Glutamatergic neuron (in vitro differentiated cells): ENCODE data around the gene SOCS4. TPM values are rescaled to one million over a fixed set of nuclear protein-coding genes. Genes with fewer than 3 reads are reported as not detected.

Experiments
- DNase-seq: peaks from one replicate; pipeline ENCODE4 v3.0.0; 2022
- H3K27ac Mint-ChIP-seq: one replicate; pipeline ENCODE4 v1.8.0; 2020; ENCODE audit warnings: mild to moderate bottlenecking, mixed read lengths, inconsistent platforms; ENCODE audit not compliant: unreplicated experiment
- H3K27me3 Mint-ChIP-seq: one replicate; pipeline ENCODE4 v1.8.0; 2020; ENCODE audit warnings: mild to moderate bottlenecking, moderate library complexity, mixed read lengths, inconsistent platforms; ENCODE audit not compliant: unreplicated experiment
- H3K36me3 Mint-ChIP-seq: one replicate; pipeline ENCODE4 v1.8.0; 2020; ENCODE audit warnings: mild to moderate bottlenecking, mixed read lengths, inconsistent platforms; ENCODE audit not compliant: unreplicated experiment
- H3K4me1 Mint-ChIP-seq: one replicate; pipeline ENCODE4 v1.8.0; 2020; ENCODE audit warnings: mild to moderate bottlenecking, low read depth, mixed read lengths, inconsistent platforms; ENCODE audit not compliant: unreplicated experiment
- H3K4me3 Mint-ChIP-seq: one replicate; pipeline ENCODE4 v1.8.0; 2020; ENCODE audit warnings: mild to moderate bottlenecking, mixed read lengths, inconsistent platforms; ENCODE audit not compliant: unreplicated experiment
- H3K9me3 Mint-ChIP-seq: one replicate; pipeline ENCODE4 v1.8.0; 2020; ENCODE audit warnings: mild to moderate bottlenecking, moderate library complexity, mixed read lengths, inconsistent platforms; ENCODE audit not compliant: unreplicated experiment
- total RNA-seq: library from RNA; stranded (reverse); fragmentation: NEBNext Ultra II Directional; extraction: Animal tissue kit (Norgen Biotek cat#: 25700); gene quantifications from one replicate; pipeline ENCODE4 v1.2.1, GENCODE V29; 2021; ENCODE audit not compliant: unreplicated experiment
- TF ChIP-seq, protein P1 (sequence below): fragments of 200-600 bp; sonication (generic); IDR thresholded peaks from one replicate; pipeline ENCODE4 v1.5.0; 2021; ENCODE audit not compliant: partially characterized antibody, unreplicated experiment

SOCS4 gene
- total RNA-seq, 1 donor from 2014 or later = 39.1 TPM

DNA sequence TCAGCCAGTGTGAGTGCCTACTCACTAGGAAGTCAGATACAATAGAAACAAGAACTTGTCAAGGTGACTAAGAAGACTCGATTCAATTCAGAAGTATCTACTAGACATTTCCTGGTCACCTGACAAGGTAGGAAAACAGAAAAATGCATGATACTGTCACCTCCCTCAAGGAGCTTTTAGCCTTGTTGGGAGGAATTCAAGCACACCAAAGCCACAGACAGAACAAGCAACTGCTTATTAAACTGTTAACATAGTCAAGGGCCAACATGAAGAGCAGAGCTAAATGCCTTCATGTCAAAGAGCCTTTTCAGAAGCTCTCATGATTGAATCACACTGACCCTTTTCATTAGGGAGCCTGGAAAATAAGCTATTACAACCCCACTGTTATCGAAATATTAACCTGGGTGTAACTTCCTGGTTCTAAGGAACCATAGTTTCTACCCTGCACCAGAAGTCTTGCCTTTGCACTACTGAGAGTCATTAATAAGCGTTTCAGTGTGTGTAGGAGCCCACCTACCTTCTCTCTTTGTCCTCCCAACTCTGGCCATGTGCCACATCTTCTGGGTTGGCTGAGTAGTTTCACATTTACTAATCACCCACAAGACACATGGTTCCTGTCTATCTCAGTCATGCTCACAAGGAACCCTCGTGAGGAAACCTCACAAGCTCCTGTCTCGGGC lies 71.0 kb downstream of the SOCS4 start:
- DNase-seq = no peak
- no peaks in the 10 kb centered on the region for H3K4me1 Mint-ChIP-seq

DNA sequence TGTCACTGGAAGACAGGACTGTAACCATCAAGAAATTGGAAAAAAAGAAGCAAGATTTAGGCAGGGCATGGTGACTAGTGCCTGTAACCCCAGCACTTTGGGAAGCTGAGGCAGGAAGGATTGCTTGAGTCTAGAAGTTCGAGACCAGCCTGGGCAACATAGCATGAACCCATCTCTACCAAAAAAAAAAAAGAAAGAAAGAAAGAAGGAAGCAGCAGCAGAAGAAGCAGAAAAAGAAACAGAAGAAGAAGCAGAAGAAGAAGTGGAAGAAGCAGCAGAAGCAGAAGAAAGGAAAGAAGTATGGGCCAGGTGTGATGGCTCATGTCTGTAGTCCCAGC lies 71.5 kb downstream of the SOCS4 start:
- TF ChIP-seq, protein P1, sequence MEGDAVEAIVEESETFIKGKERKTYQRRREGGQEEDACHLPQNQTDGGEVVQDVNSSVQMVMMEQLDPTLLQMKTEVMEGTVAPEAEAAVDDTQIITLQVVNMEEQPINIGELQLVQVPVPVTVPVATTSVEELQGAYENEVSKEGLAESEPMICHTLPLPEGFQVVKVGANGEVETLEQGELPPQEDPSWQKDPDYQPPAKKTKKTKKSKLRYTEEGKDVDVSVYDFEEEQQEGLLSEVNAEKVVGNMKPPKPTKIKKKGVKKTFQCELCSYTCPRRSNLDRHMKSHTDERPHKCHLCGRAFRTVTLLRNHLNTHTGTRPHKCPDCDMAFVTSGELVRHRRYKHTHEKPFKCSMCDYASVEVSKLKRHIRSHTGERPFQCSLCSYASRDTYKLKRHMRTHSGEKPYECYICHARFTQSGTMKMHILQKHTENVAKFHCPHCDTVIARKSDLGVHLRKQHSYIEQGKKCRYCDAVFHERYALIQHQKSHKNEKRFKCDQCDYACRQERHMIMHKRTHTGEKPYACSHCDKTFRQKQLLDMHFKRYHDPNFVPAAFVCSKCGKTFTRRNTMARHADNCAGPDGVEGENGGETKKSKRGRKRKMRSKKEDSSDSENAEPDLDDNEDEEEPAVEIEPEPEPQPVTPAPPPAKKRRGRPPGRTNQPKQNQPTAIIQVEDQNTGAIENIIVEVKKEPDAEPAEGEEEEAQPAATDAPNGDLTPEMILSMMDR = no peak
- Mint-ChIP-seq H3K27ac (no peak overlapping the region), H3K27me3 (peaks cover 1% of the 10 kb centered on the region), H3K4me1 (no peaks in the 10 kb centered on the region), H3K9me3 (no peaks in the 10 kb centered on the region), H3K4me3 (no peak overlapping the region), H3K36me3 (no peaks in the 10 kb centered on the region)
- no peak for DNase-seq

More for the DNA sequence above, 71.0 kb downstream of the SOCS4 start:
- H3K9me3 Mint-ChIP-seq = no peaks in the 10 kb centered on the region
- no peak overlapping the region for H3K27ac Mint-ChIP-seq
- H3K4me3 Mint-ChIP-seq = no peak overlapping the region
- peaks cover 1% of the 10 kb centered on the region for H3K27me3 Mint-ChIP-seq
- no peaks in the 10 kb centered on the region for H3K36me3 Mint-ChIP-seq
- TF ChIP-seq, protein P1 = no peak

Other genes with a start within 250 kb of the SOCS4 start
- gene GCH1, start 124.4 kb upstream of the SOCS4 start, total RNA-seq = 2.4 TPM
- 13.9 TPM for gene WDHD1, start 137 bp upstream of the SOCS4 start, total RNA-seq
- gene MAPK1IP1L, start 24.4 kb downstream of the SOCS4 start, total RNA-seq = 97.9 TPM
- gene LGALS3, start 102.0 kb downstream of the SOCS4 start, total RNA-seq = not detected
- 8.2 TPM for gene DLGAP5, start 164.3 kb downstream of the SOCS4 start, total RNA-seq
- gene FBXO34, start 244.2 kb downstream of the SOCS4 start, total RNA-seq = 13.6 TPM